Measurements from ENCODE around the gene PALM.

DNA sequence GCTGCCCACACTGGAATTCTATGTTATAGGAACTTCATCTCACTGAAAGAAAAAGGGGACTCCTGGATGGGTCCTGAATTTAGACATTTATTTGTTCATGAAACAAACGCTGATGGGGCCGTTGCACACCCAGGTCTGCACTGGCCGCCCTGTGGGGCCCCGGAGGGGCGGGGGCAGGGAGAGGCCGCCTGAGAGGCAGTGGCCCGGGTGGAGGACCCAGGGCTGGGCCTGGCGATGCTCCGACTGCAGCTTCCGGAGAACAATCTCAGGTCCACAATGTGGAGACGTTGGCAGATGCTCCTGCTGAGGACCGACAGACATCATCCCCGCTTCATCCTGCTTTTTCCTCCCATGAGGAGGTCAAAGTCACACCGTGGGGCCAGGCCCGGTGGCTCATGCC is 72.2 kb downstream of the PALM start:
- no peak for TF ChIP-seq POLR2A (IDR thresholded peaks at IDR 0.05)
- TF ChIP-seq, protein P1, sequence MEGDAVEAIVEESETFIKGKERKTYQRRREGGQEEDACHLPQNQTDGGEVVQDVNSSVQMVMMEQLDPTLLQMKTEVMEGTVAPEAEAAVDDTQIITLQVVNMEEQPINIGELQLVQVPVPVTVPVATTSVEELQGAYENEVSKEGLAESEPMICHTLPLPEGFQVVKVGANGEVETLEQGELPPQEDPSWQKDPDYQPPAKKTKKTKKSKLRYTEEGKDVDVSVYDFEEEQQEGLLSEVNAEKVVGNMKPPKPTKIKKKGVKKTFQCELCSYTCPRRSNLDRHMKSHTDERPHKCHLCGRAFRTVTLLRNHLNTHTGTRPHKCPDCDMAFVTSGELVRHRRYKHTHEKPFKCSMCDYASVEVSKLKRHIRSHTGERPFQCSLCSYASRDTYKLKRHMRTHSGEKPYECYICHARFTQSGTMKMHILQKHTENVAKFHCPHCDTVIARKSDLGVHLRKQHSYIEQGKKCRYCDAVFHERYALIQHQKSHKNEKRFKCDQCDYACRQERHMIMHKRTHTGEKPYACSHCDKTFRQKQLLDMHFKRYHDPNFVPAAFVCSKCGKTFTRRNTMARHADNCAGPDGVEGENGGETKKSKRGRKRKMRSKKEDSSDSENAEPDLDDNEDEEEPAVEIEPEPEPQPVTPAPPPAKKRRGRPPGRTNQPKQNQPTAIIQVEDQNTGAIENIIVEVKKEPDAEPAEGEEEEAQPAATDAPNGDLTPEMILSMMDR (IDR thresholded peaks at IDR 0.05), result no peak
